SK-N-SH treated with all-trans-retinoic acid at 6 μM for 48 hours (cell line): ENCODE results near the gene CDNF.

Experiments
- OSR1 ChIP-seq: fragments of 250-450 bp; sonication (Bioruptor Pico); IDR thresholded peaks from 2 replicates; pipeline ENCODE4 v1.8.0; 2022; ENCODE audit warnings: moderate library complexity, mild to moderate bottlenecking, inconsistent platforms
- PPARA ChIP-seq: fragments of 250-450 bp; sonication (Bioruptor Pico); IDR thresholded peaks from 2 replicates; pipeline ENCODE4 v1.5.0; 2020; ENCODE audit warnings: mild to moderate bottlenecking, borderline replicate concordance
- SNAI2 ChIP-seq: fragments of 250-450 bp; sonication (Bioruptor Pico); IDR thresholded peaks from 2 replicates; pipeline ENCODE4 v1.5.0; 2020; ENCODE audit warnings: mild to moderate bottlenecking, moderate library complexity
- TCF4 ChIP-seq: fragments of 250-450 bp; sonication (Bioruptor Pico); IDR thresholded peaks from 2 replicates; pipeline ENCODE4 v1.8.0; 2021; ENCODE audit warnings: mild to moderate bottlenecking, moderate library complexity, borderline replicate concordance
- ZFP3 ChIP-seq: fragments of 250-450 bp; sonication (Bioruptor Pico); IDR thresholded peaks from 2 replicates; pipeline ENCODE4 v1.5.0; 2020; ENCODE audit warnings: mild to moderate bottlenecking, moderate library complexity
- ZFP30 ChIP-seq: fragments of 450-650 bp; formaldehyde crosslinking; IDR thresholded peaks from 2 replicates; pipeline ENCODE4 v1.5.0; 2022; ENCODE audit warnings: mild to moderate bottlenecking, moderate library complexity
- ZNF70 ChIP-seq: fragments of 450-650 bp; formaldehyde crosslinking; IDR thresholded peaks from 2 replicates; pipeline ENCODE4 v1.5.0; 2020; ENCODE audit warnings: mild to moderate bottlenecking, moderate library complexity
- ZNF8 ChIP-seq: fragments of 450-650 bp; formaldehyde crosslinking; IDR thresholded peaks from 2 replicates; pipeline ENCODE4 v1.5.0; 2020; ENCODE audit warnings: mild to moderate bottlenecking, moderate library complexity

DNA sequence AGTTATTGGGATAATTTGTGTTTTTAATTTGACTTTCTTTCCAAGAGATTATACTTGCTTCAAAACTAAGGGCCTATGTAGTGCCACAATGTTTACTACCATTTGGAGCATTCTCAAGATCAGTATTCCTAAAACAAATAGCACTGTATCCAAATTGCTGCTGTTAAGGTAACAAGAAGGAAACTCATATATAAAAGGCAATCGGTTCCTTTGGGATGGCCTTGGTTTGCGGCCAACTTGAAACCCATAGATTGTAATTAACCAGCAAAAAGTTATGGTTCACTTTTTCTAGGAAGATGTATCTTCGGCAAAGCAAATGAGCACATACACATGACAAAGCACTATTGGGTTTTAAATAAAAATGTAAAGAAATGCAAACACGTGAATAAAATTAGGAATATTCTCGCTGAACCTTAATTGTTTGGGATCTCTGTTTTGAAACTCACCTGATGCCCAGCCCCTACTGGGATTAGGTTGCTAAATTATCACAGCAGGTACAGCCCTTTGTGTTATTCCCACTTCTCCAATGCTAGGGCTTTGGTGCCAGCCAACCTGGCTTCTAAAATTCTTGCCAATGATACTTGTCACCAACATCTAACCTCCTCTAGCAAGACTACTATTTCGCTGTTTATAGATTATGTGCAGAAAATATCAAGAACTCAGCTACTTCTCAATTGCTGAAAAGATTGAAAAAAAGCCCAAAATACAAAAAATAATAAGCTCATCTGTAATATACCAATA is 16.0 kb downstream of the CDNF start:
- TF ChIP-seq ZFP30 (CRISPR knock-in tag) (no peak), ZNF8 (CRISPR knock-in tag) (no peak), ZFP3 (CRISPR knock-in tag) (no peak), TCF4 (CRISPR knock-in tag) (no peak), ZNF70 (no peak), SNAI2 (CRISPR knock-in tag) (no peak), PPARA (no peak), OSR1 (CRISPR knock-in tag) (no peak)
